AG04450 (cell line): Measurements from ENCODE around the gene SACS. TPM values are rescaled to one million over a fixed set of nuclear protein-coding genes. Genes with fewer than 3 reads are reported as not detected.

Source experiments
- CTCF ChIA-PET: fragments of 300-600, 350-600 bp; formaldehyde crosslinking; extraction: SDS; loops from one replicate; lab custom pipeline; 2022; ENCODE audit warnings: antibody characterized with exemption, inconsistent platforms; lab: Charles Lee
- POLR2A ChIA-PET: fragments of 350-600 bp; formaldehyde crosslinking; extraction: SDS; loops from one replicate; lab custom pipeline; 2021; ENCODE audit warnings: antibody characterized with exemption, inconsistent platforms; lab: Yijun Ruan, JAX
- DNase-seq: peaks from one replicate; pipeline ENCODE4 v3.0.0-alpha.2; 2011; ENCODE audit warnings: low read depth, low spot score
- H3K27ac ChIP-seq: one replicate; pipeline ENCODE4 v1.5.1; 2012; ENCODE audit warnings: low read depth, low read length, control low read depth
- H3K27me3 ChIP-seq: one replicate; pipeline ENCODE4 v1.6.0; 2012; ENCODE audit warnings: low read length; ENCODE audit not compliant: control insufficient read depth, insufficient read depth
- H3K4me3 ChIP-seq: 2 replicates; pipeline ENCODE4 v1.5.1; 2011; ENCODE audit warnings: mild to moderate bottlenecking, low read depth, low read length, control low read depth
- H3K9me3 ChIP-seq: 2 replicates; pipeline ENCODE4 v1.5.1; 2012; ENCODE audit warnings: low read length; ENCODE audit not compliant: control insufficient read depth, insufficient read depth
- polyA plus RNA-seq: library from polyadenylated mRNA; depleted of rRNA; stranded (reverse); fragments of >200 nt; gene quantifications from 2 replicates; pipeline ENCODE4 v1.2.3, GENCODE V29; 2011
- TF ChIP-seq, protein P1 (sequence below): IDR thresholded peaks from 2 replicates; pipeline ENCODE4 v1.5.1; 2011; ENCODE audit warnings: low read depth, low read length, control low read depth, inconsistent platforms

Gene SACS
- polyA plus RNA-seq, 1 experiment, result 53.9 TPM

DNA sequence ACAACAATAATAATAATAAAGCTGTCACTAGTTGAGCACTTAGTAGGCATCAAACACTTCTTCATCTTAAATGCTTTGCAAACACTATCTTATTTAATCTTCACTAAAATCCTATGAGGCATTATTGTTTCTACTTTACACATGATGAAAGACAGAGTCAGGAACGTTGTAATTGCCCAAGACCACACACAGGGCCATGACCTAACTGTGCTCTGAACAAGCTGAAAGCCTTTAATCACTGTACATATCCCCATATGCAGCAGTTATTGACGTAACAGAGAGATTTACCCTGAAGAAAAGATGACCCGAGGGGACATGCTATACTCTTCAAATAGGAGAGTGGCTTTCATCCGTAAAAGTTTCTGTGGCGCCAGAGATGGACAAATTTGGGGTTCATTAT lies 53.0 kb downstream of the SACS start:
- TF ChIP-seq, protein P1, sequence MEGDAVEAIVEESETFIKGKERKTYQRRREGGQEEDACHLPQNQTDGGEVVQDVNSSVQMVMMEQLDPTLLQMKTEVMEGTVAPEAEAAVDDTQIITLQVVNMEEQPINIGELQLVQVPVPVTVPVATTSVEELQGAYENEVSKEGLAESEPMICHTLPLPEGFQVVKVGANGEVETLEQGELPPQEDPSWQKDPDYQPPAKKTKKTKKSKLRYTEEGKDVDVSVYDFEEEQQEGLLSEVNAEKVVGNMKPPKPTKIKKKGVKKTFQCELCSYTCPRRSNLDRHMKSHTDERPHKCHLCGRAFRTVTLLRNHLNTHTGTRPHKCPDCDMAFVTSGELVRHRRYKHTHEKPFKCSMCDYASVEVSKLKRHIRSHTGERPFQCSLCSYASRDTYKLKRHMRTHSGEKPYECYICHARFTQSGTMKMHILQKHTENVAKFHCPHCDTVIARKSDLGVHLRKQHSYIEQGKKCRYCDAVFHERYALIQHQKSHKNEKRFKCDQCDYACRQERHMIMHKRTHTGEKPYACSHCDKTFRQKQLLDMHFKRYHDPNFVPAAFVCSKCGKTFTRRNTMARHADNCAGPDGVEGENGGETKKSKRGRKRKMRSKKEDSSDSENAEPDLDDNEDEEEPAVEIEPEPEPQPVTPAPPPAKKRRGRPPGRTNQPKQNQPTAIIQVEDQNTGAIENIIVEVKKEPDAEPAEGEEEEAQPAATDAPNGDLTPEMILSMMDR, result no peak
- no peaks in the 10 kb centered on the region for H3K9me3 ChIP-seq
- DNase-seq, result no peak
- no peak overlapping the region for H3K4me3 ChIP-seq
- ChIA-PET CTCF (no interaction called here), POLR2A (interaction anchor here (0.5 to 0.6 kb wide), 2 partner anchors 44 to 865 kb away, joined by 4 to 9 read pairs; no protein-coding TSS in a partner anchor)
- H3K27ac ChIP-seq, result no peak overlapping the region
- no peaks in the 10 kb centered on the region for H3K27me3 ChIP-seq

DNA sequence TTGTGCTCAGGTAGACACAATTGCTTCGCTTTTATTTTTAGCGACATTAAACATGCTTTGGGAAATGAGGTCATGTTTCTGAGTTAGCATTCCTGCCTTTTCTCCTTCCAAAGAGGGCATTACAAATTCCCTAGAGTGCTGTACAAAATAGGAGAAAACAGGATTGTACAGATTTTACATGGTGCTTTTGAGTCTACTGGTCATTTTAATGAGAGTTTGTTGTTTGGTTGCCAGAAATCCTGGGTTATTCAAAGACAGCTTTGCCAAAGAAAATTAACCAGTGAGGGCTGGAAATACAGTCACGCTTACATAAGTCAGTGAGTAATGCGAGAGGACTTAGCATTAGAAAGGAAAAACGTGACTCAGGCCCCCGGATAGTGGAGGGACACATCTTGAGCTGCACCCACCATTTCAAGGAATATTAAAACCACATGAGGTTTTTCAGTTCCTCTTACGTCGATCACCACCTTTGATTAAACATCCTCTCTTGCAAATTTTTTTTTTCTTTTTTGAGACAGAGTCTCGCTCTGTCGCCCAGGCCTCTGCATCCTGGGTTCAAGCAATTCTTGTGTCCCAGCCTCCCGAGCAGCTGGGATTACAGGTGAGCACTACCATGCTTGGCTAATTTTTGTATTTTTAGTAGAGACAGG lies 55.4 kb downstream of the SACS start:
- TF ChIP-seq, protein P1, result no peak
- Histone ChIP-seq H3K9me3 (peaks cover 4% of the 10 kb centered on the region; the same call in 1 of the 2 replicates), H3K27ac (peak overlapping the region; percentile 94), H3K4me3 (no peak overlapping the region), H3K27me3 (no peaks in the 10 kb centered on the region)
- CTCF ChIA-PET, result no interaction called here
- POLR2A ChIA-PET, result interaction anchor here (0.8 kb wide), 1 partner anchor 49 kb away, joined by 4 read pairs; no protein-coding TSS in a partner anchor
- peak; percentile 94 for DNase-seq

DNA sequence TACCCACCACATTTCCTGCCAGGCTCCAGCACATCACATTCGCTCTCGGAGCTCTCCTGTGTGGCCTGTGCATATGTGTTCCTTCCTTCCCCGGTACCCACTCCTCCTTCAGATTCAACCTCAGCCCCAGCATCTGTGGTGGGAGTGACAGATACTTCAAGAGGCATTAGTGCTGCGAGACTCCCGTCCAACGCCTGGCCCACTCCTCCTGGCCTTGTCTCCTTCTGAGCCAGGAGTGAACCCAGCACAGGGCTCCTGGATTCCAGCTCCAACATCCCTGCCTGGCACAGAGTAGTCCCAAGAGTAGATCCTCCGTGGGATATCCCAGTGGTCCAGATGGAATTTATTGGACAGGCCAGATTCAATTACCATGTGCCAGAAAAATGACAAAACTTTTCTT lies 55.9 kb downstream of the SACS start:
- Histone ChIP-seq H3K27ac (peak overlapping the region; percentile 94), H3K27me3 (no peaks in the 10 kb centered on the region), H3K9me3 (peaks cover 4% of the 10 kb centered on the region; the same call in 1 of the 2 replicates), H3K4me3 (no peak overlapping the region)
- POLR2A ChIA-PET, result no interaction called here
- no peak for DNase-seq
- CTCF ChIA-PET, result no interaction called here
- TF ChIP-seq, protein P1, result no peak

DNA sequence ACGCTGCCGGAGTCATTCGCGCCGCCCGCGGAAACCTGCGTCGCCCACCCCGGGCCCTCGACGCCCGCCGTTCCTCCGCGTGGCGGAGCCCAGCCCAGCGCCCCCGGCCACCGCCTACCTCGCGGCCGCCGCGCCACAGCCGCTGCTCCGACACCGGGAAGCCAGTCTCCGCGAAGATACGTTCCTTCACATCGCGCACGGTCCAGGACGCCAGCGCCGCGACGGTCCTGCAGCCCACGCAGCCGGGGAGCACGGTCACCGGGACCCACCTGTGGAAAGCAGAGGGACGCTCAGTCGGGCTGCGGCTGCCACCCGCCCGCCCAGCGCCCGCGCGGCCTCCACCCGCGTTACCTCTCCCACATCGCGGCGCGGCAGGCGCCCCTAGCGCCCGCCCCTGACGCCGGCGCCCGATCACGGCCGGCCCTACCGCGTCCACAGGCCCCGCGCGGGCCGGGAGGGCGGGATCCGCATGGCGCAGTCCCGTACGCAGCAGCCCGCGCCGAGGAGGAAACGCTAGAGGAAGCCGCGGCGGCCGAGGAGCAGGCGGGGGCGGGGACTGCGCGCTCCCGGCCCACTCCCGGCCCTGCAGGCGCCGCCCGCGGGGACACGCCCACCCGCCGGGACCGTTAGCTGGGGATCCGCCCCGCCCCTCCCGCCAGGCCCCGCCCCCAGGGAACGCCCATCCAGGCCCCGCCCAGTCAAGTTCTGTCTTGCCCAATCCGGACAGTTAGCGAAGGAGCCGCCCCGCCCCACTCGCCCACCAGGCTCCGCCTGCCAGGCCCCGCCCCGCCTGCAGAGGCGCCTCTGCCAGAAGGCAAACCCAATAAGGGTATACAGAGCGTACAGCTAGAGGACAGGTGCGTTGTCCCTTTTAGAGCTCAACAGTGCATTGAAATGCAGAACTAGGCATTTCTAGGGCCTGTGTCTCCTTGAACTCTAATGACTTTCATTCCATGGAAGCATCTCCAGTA lies 58.2 kb downstream of the SACS start:
- ChIA-PET POLR2A (interaction anchor here (1.1 kb wide), 1 partner anchor 58 kb away, joined by 4 read pairs; the partner anchor contains the start of gene SACS), CTCF (interaction anchor here (0.6 to 1.0 kb wide), 4 partner anchors 11 to 544 kb away, joined by 3 read pairs; no protein-coding TSS in a partner anchor)
- TF ChIP-seq, protein P1, result no peak

More for the DNA sequence above, 58.2 kb downstream of the SACS start:
- DNase-seq, result peak; percentile 84
- peak overlapping the region; percentile 86 for H3K4me3 ChIP-seq
- no peaks in the 10 kb centered on the region for H3K27me3 ChIP-seq
- H3K27ac ChIP-seq, result no peak overlapping the region
- peaks cover 4% of the 10 kb centered on the region; the same call in 1 of the 2 replicates for H3K9me3 ChIP-seq
